ENCODE measurements around the gene ZFYVE26. TPM values are rescaled to one million over a fixed set of nuclear protein-coding genes. Genes with fewer than 3 reads are reported as not detected.

Gene ZFYVE26
- total RNA-seq, 2 experiments from 2014 or later = 20.5 to 23.2 TPM

DNA sequence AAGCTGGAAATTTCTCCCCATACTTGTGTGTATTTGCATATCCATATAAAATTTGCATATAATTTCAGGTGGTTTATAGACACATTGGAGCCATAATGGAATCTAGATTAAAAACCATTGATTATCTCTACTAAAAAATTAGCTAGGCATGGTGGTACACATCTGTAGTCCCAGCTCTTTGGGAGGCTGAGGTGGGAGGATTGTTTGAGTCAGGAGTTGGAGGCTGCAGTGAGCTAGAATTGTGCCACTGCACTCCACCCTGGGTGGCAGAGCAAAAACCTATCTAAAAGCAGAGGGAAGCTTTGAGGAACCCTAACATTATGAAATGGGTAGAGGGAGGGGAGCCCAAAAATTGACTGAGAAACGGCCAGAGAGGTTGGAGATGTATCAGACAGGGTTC lies 118.2 kb downstream of the ZFYVE26 start:
- ATAC-seq (ENCODE audit: poor library complexity) (no peak), DNase-seq (no peak)
- Histone ChIP-seq H3K4me1 (ENCODE audit: insufficient read depth, low read length) (peaks cover 14% of the 10 kb centered on the region), H3K9me3 (ENCODE audit: control insufficient read depth in 1 of 2, insufficient read depth in 1 of 2, low read length in 2 of 2) (no peaks in the 10 kb centered on the region), H3K4me3 (ENCODE audit: low read length) (no peak overlapping the region), H3K27ac (ENCODE audit: low read depth in 1 of 2, low read length in 2 of 2) (no peak overlapping the region), H3K36me3 (ENCODE audit: insufficient read depth, low read length) (no peaks in the 10 kb centered on the region), H3K27me3 (ENCODE audit: control insufficient read depth in 1 of 2, insufficient read depth in 2 of 2, low read length in 2 of 2) (no peaks in the 10 kb centered on the region)
- Mint-ChIP-seq H3K27ac (no peak overlapping the region), H3K4me1 (ENCODE audit: low read depth) (peaks cover 13% of the 10 kb centered on the region), H3K36me3 (ENCODE audit: low read depth) (no peaks in the 10 kb centered on the region), H3K4me3 (no peak overlapping the region), H3K9me3 (no peaks in the 10 kb centered on the region), H3K27me3 (no peaks in the 10 kb centered on the region)
- ChIA-PET CTCF (interaction anchor here (1.1 kb wide), 1 partner anchor 98 kb away, joined by 3 read pairs; the partner anchor contains the start of gene PIGH), POLR2A (interaction anchor here (1.0 kb wide), 1 partner anchor 79 kb away, joined by 3 read pairs; no protein-coding TSS in a partner anchor)
- TF ChIP-seq, protein P1, sequence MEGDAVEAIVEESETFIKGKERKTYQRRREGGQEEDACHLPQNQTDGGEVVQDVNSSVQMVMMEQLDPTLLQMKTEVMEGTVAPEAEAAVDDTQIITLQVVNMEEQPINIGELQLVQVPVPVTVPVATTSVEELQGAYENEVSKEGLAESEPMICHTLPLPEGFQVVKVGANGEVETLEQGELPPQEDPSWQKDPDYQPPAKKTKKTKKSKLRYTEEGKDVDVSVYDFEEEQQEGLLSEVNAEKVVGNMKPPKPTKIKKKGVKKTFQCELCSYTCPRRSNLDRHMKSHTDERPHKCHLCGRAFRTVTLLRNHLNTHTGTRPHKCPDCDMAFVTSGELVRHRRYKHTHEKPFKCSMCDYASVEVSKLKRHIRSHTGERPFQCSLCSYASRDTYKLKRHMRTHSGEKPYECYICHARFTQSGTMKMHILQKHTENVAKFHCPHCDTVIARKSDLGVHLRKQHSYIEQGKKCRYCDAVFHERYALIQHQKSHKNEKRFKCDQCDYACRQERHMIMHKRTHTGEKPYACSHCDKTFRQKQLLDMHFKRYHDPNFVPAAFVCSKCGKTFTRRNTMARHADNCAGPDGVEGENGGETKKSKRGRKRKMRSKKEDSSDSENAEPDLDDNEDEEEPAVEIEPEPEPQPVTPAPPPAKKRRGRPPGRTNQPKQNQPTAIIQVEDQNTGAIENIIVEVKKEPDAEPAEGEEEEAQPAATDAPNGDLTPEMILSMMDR (IDR thresholded peaks at IDR 0.05) = no peak
- intact Hi-C loops (cut with DNase I, micrococcal nuclease) = loop anchor here (5.0 to 10.0 kb wide), 4 partner anchors 96 to 1193 kb away; partner anchors contain the start of genes EIF2S1 (in 1 of the 2), GPHN (in 1 of the 2), PIGH (in 1 of the 2) and RAD51B (in 1 of the 2)

DNA sequence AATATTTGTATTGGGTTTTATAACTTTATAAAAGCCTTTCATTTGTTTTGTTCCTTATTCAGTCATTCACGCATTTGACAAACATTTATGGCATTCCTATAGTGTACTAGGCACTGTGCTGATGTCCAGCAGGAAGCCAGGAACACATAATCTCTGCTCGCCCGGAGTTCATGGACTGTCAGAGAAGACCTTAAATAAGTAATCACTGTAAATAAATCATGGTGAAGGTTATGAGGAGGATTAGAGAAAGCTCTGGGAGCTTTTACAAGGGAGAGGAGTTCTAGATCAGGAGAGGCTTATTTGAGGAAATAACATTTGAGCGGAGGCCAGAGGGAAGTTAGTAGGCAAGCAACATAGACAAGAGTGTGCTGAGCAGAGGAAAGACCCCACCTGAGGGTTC lies 119.4 kb downstream of the ZFYVE26 start:
- H3K36me3 ChIP-seq (ENCODE audit: insufficient read depth, low read length) = peaks cover 5% of the 10 kb centered on the region
- no peak overlapping the region for H3K27ac Mint-ChIP-seq
- H3K4me3 ChIP-seq (ENCODE audit: low read length) = no peak overlapping the region
- H3K27me3 Mint-ChIP-seq = no peaks in the 10 kb centered on the region
- peaks cover 18% of the 10 kb centered on the region for H3K4me1 Mint-ChIP-seq (ENCODE audit: low read depth)
- ATAC-seq (ENCODE audit: poor library complexity) (no peak), DNase-seq (no peak)
- POLR2A ChIA-PET = interaction anchor here (1.0 kb wide), 1 partner anchor 78 kb away, joined by 3 read pairs; no protein-coding TSS in a partner anchor
- intact Hi-C loops (cut with DNase I, micrococcal nuclease) = loop anchor here (2.0 to 10.0 kb wide), 5 partner anchors 78 to 1192 kb away; partner anchors contain the start of genes ARG2 (in 1 of the 2), EIF2S1 (in 1 of the 2), GPHN (in 1 of the 2) and PIGH (in 1 of the 2)
- H3K9me3 ChIP-seq (ENCODE audit: control insufficient read depth in 1 of 2, insufficient read depth in 1 of 2, low read length in 2 of 2) = no peaks in the 10 kb centered on the region
- H3K4me3 Mint-ChIP-seq = no peak overlapping the region
- H3K9me3 Mint-ChIP-seq = no peaks in the 10 kb centered on the region
- H3K36me3 Mint-ChIP-seq (ENCODE audit: low read depth) = peaks cover 6% of the 10 kb centered on the region
- CTCF ChIA-PET = interaction anchor here (3.6 kb wide), 1 partner anchor 22 kb away, joined by 19 read pairs; the partner anchor contains the start of gene VTI1B
- no peak overlapping the region for H3K27ac ChIP-seq (ENCODE audit: low read depth in 1 of 2, low read length in 2 of 2)
- H3K4me1 ChIP-seq (ENCODE audit: insufficient read depth, low read length) = peaks cover 14% of the 10 kb centered on the region
- H3K27me3 ChIP-seq (ENCODE audit: control insufficient read depth in 1 of 2, insufficient read depth in 2 of 2, low read length in 2 of 2) = no peaks in the 10 kb centered on the region
- TF ChIP-seq, protein P1 (IDR thresholded peaks at IDR 0.05) = no peak

Other genes starting within 250 kb of the ZFYVE26 start
- gene PIGH, start 216.3 kb downstream of the ZFYVE26 start, total RNA-seq = 10 to 100 TPM; 66.0 to 69.7 TPM
- gene ARG2, start 196.7 kb downstream of the ZFYVE26 start, total RNA-seq = 1 to 10 TPM; 3.7 to 3.9 TPM
- 10 to 100 TPM; 24.4 to 27.0 TPM for gene VTI1B, start 142.0 kb downstream of the ZFYVE26 start, total RNA-seq
- gene RDH11, start 120.8 kb downstream of the ZFYVE26 start, total RNA-seq = 10 to 100 TPM; 13.6 to 14.2 TPM
- gene RDH12, start 114.7 kb downstream of the ZFYVE26 start, total RNA-seq = not detected
- 10 to 100 TPM; 18.4 to 20.0 TPM for gene RAD51B, start 3.2 kb upstream of the ZFYVE26 start, total RNA-seq